ENCODE measurements around the gene ZNF500.

ZNF500 gene

GRCh38 chr16:4749700-4750257 is 17.2 kb downstream of the ZNF500 start:
- no peak for TF ChIP-seq CTCF (conservative IDR thresholded peaks at IDR 0.05; ENCODE audit: low read depth, low read length)
- no peak for DNase-seq (ENCODE audit: low read depth)
- no peak overlapping the region for H3K4me3 ChIP-seq (ENCODE audit: low read depth, low read length)

DNA sequence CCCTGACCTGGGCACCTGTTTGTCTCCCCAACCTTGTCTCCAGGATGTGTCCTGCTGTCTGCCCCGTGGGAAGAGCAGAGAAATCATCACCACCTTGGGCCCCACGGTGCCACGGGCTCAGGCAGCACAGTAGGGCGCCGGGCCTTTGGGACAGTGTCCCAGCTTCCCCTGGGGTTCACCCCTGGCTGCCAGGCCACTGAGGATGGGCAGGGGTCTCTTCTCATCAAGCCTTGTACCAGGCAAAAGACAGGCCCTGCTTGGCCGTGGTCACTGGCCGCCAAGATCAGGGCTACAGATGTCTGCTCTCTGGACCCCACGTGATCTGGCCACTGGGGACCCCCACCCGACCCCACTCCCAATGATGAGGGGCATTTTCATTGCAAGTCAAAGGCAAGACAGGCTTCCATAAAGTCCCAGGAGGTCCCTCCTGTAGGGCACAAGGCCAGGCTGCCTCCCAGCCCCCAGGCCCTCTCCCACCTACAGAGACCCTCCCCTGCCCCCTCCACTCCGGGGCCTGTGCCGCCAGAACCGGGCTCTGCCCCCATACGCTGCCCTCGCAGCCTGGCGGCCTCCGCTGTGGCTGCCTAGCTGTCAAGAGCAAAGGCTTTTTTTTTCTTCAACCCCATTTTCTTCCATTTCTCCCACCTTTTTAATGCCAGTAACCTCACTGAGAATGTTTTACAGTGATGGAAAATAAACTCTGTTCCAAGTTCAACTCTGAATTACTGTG is 18.1 kb downstream of the ZNF500 start:
- DNase-seq (ENCODE audit: low read depth), result no peak
- TF ChIP-seq CTCF (conservative IDR thresholded peaks at IDR 0.05; ENCODE audit: low read depth, low read length), result no peak
- no peak overlapping the region for H3K4me3 ChIP-seq (ENCODE audit: low read depth, low read length)

GRCh38 chr16:4747906-4748681 is 18.9 kb downstream of the ZNF500 start:
- no peak for TF ChIP-seq CTCF (conservative IDR thresholded peaks at IDR 0.05; ENCODE audit: low read depth, low read length)
- no peak overlapping the region for H3K4me3 ChIP-seq (ENCODE audit: low read depth, low read length)
- no peak for DNase-seq (ENCODE audit: low read depth)

DNA sequence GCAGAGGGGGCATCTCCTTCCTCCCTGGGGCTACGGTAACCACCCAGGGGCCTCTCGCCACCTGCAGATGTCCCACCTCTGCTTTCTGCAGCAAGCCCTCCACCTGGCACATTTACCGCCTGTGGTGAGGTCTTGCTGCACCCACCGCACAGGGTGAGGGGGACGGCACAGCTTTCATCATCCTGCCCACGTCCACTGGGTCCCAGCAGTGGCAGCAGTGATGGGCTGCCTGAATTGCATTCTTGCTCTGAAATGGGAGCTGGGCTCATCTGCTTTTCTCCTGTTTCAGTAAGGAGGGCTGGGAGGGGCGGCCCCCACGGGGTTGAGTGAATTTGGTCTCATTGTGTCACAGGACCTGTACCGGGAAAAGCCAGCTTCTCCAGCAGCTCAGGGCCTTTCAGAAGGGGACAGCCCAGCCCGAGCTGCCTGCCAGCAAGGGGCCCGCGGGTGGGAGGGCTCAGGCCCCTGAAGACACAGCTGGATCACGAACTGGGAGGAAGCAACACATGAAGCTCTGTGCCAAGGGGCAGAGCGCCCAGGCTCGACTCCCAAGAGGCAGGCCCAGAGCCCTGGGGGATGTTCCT is 19.9 kb downstream of the ZNF500 start:
- DNase-seq (ENCODE audit: low read depth), result peak; percentile 19
- TF ChIP-seq CTCF (conservative IDR thresholded peaks at IDR 0.05; ENCODE audit: low read depth, low read length), result no peak
- H3K4me3 ChIP-seq (ENCODE audit: low read depth, low read length), result no peak overlapping the region

GRCh38 chr16:4746215-4746614 is 20.7 kb downstream of the ZNF500 start:
- H3K4me3 ChIP-seq (ENCODE audit: low read depth, low read length), result no peak overlapping the region
- TF ChIP-seq CTCF (conservative IDR thresholded peaks at IDR 0.05; ENCODE audit: low read depth, low read length), result no peak

DNA sequence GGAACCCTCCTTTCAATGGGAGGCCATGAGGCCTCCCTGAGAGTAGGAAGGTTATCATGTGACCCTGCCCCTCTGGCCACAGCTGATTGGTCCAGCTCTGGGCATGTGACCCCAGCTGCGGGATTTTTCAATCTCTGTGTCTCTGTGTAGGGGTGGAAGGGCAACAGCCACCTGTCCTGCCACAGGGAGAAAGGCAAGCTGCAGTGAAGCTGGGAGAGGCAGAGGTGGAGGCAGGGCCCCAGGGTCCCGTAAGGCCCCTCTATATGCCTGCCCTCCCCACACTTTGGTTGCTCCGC is 21.7 kb downstream of the ZNF500 start:
- no peak overlapping the region for H3K4me3 ChIP-seq (ENCODE audit: low read depth, low read length)
- no peak for TF ChIP-seq CTCF (conservative IDR thresholded peaks at IDR 0.05; ENCODE audit: low read depth, low read length)
- DNase-seq (ENCODE audit: low read depth), result no peak

More at GRCh38 chr16:4746215-4746614, 20.7 kb downstream of the ZNF500 start:
- DNase-seq (ENCODE audit: low read depth), result no peak
